NCI-H82 (cell line): ENCODE results near the gene ATG5.

ENCODE experiments used
- DNase-seq: peaks from one replicate; lab custom pipeline; 2025; lab: John Stamatoyannopoulos, UW

The ATG5 gene

DNA sequence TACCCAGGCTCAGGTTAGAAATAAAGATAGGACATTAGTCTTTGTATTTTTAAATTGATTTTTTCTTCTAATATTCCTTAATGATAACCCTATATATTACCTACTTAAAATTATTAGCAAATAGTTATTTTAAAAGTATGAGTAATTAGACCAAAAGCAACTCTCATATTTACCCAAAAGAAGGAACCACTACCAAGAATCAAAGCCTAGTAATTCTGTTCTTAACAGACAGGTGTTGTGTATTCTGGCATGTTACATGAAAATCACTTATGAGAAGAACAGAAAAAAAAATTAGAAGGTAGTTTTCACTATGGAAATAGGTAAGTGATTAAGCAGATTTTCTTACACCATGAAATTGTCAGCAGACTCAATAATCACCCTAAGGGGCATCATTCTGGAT lies 105.1 kb downstream of the ATG5 start:
- DNase-seq, result no peak

- no peak for DNase-seq
These were observed 109.0 kb downstream of the ATG5 start for GRCh38 chr6:106216527-106216926.

- DNase-seq, result no peak
These were observed 110.0 kb downstream of the ATG5 start for GRCh38 chr6:106215608-106216007.

DNA sequence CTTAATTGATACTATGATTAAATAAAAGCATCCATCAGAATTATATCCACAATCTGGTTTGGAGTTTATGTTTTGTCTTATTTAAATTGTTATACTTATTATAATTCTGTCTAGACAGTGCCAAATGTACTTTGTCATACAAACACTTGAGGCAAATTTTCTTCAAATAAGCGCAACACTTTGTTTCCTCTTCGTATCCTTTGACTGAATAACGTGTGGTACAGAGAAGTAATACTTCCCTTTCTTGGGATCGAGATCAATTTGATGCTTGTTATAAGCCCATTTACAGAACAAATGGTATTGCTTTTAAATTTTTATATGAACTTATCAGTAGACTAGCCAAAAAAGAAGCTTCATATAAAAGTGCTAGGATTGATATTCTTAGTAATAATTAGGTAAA lies 111.0 kb downstream of the ATG5 start:
- DNase-seq, result no peak

- no peak for DNase-seq
These were observed 111.8 kb downstream of the ATG5 start for GRCh38 chr6:106213660-106214289.

GRCh38 chr6:106212576-106212975 lies 113.0 kb downstream of the ATG5 start:
- no peak for DNase-seq

DNA sequence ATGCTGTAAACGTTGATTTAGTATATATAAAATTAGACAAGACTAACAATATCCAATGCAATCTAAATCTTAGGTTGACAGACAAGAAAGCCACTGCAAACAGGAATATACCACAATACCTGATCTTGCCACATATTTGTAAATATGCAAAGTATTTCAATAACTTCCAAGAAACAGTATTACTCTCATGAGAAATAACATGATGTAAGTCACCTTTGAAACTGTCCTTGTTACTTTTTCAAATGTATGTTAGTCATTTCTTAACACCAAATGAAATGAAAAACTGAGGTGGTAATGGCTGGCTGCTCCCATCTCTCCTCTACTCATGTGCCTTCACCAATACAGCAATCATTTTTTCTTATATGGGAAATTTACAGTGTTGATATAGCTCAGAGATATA lies 118.7 kb downstream of the ATG5 start:
- DNase-seq, result no peak

GRCh38 chr6:106204961-106205360 lies 120.6 kb downstream of the ATG5 start:
- DNase-seq, result no peak

DNA sequence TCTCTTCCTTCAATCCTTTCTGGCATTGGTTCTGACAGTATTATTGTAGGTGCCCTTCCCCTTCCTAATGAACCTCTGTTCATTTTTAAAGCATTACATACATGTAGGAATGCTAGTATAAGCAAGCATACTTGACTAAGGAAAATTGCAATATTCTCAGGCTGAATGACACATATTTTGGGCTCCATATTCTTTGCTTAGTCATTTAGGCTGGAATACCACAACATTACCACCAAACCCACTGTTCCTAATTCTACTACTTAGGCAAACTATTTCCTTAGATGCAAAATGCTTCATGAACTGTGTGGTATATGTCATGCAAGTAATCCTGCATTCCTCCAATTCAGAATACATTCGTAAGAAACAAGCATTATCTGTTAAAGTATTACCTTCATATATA lies 125.6 kb downstream of the ATG5 start:
- DNase-seq, result no peak

DNA sequence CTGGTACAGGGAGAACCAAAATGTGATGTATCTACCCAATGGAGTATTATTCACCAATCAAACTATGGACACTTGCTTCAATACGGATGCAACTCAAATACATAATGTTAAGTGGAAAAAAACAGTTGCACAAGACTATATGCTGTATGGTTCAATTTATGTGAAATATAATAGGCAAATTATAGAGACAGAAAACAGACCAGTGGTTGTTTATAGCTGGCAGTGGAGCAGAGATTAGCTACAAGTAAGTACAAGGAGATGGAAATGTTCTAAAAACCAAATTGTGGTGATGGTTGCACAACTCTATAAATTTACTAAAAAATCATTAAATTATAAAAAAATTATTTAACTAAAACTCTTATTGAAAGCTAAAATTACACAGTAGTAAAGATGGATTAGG lies 126.2 kb downstream of the ATG5 start:
- DNase-seq, result no peak

- no peak for DNase-seq
These were observed 128.1 kb downstream of the ATG5 start for GRCh38 chr6:106197441-106197840.

DNA sequence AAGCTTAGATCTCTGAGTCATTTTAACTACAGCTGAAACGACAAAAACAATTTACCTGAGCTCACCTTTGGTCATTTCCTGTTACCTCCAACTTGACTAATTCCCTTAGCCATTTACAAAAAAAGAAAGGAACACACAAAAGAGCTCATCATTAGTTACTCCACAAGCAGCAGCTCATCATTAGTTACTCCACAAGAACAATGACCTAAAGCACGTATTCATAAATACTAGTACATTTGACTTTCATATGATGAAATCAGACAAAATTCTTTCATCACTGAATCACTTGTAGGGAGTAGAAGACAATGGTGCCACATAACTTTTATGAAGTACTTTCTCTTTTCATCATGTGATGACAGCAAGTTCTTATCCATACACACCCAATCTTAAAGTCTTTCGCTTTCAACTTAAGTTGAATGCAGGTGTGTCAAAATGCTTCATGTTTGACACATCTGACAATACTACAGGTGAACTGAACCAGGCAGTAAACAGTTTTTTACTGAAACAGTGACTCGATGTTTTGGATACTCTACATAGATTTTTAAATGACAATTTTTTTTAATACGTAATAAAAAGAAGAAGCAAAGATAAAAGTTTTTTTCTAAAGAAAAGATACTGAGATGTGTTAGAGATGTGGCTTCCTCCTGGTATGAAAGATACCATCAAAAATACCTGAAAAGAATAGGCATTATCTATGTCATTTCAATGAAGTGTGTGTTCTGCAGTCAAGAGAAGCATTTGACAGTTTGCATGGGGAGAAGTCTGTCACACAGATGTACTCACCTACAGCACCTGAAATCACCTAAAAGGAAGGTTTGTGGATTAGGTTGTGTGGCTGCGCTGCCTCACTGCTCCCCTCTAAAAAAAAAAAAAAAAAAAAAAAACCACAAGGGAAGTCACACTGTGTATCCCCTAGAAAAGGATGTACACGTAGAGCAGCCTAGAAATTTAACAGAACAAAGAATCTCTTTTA lies 130.3 kb downstream of the ATG5 start:
- DNase-seq, result no peak

GRCh38 chr6:106192824-106193223 lies 132.7 kb downstream of the ATG5 start:
- peak; percentile 15 for DNase-seq

DNA sequence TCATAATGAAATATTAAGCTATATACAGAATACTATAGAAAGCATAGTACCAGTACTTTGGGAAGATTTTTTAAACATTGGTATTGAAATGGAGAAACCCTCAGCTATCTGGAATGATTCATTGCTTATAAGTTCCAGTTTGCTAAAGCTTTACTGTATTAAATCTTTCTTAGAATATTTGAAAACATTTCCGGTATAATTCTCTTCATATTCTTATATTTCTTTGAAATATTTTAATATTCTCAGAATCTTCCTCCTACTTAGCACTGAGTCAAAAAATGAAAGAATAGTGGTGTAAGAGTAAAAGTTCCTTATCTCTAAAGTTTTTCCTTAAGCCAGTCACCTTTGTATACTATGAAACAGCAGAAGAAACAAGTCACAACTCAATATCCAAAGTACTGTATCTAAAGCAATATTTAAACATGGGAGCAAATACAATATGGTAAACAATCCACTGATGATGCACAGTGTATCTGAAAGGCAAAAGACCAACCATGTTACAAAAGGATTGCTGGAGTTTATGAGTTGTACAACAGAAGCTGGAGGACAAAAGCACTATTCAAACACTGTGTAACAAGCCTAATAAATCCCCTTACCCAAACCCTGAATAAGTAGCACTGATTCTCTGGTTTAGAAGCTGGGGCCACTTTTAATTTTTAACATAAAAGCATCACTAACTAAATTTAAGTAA lies 137.3 kb downstream of the ATG5 start:
- no peak for DNase-seq

- DNase-seq, result no peak
These were observed 138.1 kb downstream of the ATG5 start for GRCh38 chr6:106187424-106187982.

- DNase-seq, result no peak
These were observed 138.8 kb downstream of the ATG5 start for GRCh38 chr6:106186714-106187113.

GRCh38 chr6:106186172-106186571 lies 139.4 kb downstream of the ATG5 start:
- peak; percentile 9 for DNase-seq

- DNase-seq, result no peak
These were observed 139.9 kb downstream of the ATG5 start for GRCh38 chr6:106185615-106186014.

DNA sequence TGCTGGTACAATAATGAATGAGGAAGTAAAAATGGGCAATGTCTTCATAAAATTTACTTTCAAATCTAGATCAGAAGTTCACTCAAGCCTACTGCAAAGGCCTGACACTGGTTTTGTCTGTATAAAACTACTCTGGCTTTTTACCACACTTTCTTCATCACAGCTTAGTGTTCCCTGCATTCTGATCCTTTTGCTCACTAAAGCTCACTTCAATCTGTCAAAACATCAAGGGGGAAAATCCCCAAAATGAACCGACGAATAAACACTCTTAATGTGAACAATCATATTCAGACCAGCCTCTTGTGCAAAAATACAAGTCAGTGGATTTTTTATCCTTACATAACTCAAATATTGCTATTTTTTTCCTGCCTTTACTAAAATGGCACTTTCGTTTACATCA lies 140.9 kb downstream of the ATG5 start:
- DNase-seq, result no peak

DNA sequence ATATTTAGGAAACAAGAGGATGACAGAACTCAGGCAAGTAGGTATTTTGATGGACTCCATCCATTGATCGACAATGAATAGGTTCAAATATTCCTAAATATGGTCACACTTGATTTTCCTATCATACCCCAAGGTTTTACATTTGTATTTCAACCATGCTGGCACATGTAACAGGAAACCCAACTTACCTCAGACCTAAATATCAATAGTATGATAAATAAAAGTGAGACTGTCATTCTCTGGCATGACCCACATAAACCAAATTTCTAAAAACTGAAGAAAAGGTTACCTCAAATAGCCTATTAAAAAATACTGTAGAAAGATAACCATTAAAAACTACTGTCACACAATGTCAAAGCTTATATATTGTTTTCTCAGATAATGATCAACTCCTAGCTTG lies 142.1 kb downstream of the ATG5 start:
- no peak for DNase-seq

DNA sequence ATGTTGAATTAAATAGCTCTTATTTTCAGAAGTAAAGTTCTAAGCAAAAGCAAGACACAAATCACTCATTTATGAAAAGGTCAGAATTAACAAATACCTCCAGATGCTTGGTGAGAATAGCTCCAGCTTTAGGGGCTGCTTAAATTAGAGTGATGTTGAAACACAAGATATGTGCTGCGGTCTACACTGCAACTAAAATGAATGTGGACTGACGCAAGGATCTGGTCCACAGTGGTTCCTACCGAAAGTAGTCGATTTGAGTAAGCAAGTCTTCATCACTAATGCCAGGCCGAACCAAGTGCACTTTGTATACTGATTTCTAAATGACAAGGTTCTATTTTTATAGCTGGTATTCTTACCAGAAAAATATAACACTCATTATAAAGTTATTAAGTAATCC lies 143.1 kb downstream of the ATG5 start:
- DNase-seq, result no peak

DNA sequence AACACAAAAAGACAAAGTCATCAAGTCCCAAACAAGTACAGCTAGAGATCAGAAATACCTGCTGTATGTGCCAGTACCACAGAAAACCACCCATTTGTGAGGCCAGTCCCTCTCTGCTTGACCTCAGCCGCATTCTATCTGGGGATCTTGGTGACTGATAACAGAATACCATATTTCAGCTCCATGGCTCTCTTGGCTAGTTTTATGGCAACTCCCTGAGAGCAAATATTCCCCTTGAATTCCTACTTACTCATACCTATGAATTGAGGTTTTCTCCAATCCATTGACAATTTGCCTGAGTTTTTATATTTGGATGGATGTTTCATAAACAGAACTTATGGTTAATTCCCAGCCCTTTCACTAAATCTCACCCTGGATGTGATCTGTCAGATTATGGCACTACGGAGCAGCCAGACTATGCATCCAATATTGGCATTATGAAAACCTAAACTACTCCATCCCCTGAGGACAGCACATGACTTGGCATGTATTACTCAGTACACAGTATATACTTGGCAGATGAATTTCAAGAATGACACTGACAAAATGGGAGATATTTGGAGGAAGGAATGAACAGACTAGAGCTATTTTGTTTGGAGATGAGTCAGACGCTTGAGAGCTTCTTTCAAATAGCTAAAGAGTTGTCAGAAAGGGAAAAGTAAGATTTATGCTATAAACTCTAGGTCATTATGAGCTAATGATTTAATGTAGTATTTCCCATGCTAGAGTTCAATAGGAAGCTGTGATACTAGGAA lies 143.7 kb downstream of the ATG5 start:
- DNase-seq, result no peak
